Measurements from ENCODE around the gene SIPA1L3. TPM values are rescaled to one million over a fixed set of nuclear protein-coding genes. Genes with fewer than 3 reads are reported as not detected.

SIPA1L3 gene
- total RNA-seq, 4 donors from 2014 or later, result 50.0 to 69.8 (median 53.6) TPM

GRCh38 chr19:38207543-38207942, 300.5 kb downstream of the SIPA1L3 start:
- DNase-seq (ENCODE audit: low spot score in 2 of 2), result no peak
- intact Hi-C loops (cut with DNase I; ENCODE audit: low total_unique reads), result no loop called here
- no peak for TF ChIP-seq POLR2A (IDR thresholded peaks at IDR 0.05)
- TF ChIP-seq, protein P1, sequence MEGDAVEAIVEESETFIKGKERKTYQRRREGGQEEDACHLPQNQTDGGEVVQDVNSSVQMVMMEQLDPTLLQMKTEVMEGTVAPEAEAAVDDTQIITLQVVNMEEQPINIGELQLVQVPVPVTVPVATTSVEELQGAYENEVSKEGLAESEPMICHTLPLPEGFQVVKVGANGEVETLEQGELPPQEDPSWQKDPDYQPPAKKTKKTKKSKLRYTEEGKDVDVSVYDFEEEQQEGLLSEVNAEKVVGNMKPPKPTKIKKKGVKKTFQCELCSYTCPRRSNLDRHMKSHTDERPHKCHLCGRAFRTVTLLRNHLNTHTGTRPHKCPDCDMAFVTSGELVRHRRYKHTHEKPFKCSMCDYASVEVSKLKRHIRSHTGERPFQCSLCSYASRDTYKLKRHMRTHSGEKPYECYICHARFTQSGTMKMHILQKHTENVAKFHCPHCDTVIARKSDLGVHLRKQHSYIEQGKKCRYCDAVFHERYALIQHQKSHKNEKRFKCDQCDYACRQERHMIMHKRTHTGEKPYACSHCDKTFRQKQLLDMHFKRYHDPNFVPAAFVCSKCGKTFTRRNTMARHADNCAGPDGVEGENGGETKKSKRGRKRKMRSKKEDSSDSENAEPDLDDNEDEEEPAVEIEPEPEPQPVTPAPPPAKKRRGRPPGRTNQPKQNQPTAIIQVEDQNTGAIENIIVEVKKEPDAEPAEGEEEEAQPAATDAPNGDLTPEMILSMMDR (IDR thresholded peaks at IDR 0.05), result no peak
- H3K4me3 ChIP-seq (ENCODE audit: low read depth, poor library complexity, severe bottlenecking), result no peak overlapping the region
- 66 to 68% methylated on average over 11 to 12 of the region's 12 CpGs for WGBS, 2 donors

DNA sequence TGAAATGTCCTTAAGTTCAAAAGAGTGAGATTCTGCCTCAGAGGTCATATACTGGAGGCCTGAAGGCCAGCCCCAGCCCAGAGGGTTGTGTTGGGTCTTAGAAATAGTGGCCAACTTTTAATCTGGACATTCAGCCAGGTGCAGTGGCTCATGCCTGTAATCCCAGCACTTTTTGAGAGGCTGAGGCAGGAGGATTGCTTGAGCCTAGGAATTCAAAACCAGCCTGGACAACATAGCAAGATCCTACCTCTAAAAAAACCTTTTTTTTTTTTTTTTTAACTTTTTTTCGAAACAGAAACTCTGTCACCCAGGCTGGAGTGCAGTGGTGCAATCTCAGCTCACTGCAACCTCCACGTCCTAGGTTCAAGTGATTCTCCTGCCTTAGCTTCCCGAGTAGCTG, 301.6 kb downstream of the SIPA1L3 start:
- TF ChIP-seq, protein P1 (IDR thresholded peaks at IDR 0.05), result no peak
- TF ChIP-seq POLR2A (IDR thresholded peaks at IDR 0.05), result no peak
- no peak overlapping the region for H3K4me3 ChIP-seq (ENCODE audit: low read depth, poor library complexity, severe bottlenecking)
- DNase-seq (ENCODE audit: low spot score in 2 of 2), result no peak
- WGBS, 2 donors, result 89 to 99% methylated on average over 3 of the region's 3 CpGs
- intact Hi-C loops (cut with DNase I; ENCODE audit: low total_unique reads), result no loop called here

GRCh38 chr19:38209152-38209551, 302.1 kb downstream of the SIPA1L3 start:
- intact Hi-C loops (cut with DNase I; ENCODE audit: low total_unique reads), result no loop called here
- no peak overlapping the region for H3K4me3 ChIP-seq (ENCODE audit: low read depth, poor library complexity, severe bottlenecking)
- no peak for DNase-seq (ENCODE audit: low spot score in 2 of 2)
- 2 to 13% methylated on average over 4 of the region's 5 CpGs for WGBS, 2 donors
- TF ChIP-seq POLR2A (IDR thresholded peaks at IDR 0.05), result no peak
- TF ChIP-seq, protein P1 (IDR thresholded peaks at IDR 0.05), result no peak

GRCh38 chr19:38209671-38210457, 302.9 kb downstream of the SIPA1L3 start:
- DNase-seq (ENCODE audit: low spot score in 2 of 2), result peak; percentile 76 to 93
- intact Hi-C loops (cut with DNase I; ENCODE audit: low total_unique reads), result no loop called here
- H3K4me3 ChIP-seq (ENCODE audit: low read depth, poor library complexity, severe bottlenecking), result no peak overlapping the region
- TF ChIP-seq, protein P1 (IDR thresholded peaks at IDR 0.05), result no peak
- TF ChIP-seq POLR2A (IDR thresholded peaks at IDR 0.05), result no peak
- WGBS, 2 donors, result 2 to 3% methylated on average over 29 to 30 of the region's 30 CpGs

GRCh38 chr19:38210458-38210987, 303.5 kb downstream of the SIPA1L3 start:
- TF ChIP-seq, protein P1 (IDR thresholded peaks at IDR 0.05), result no peak
- TF ChIP-seq POLR2A (IDR thresholded peaks at IDR 0.05), result no peak
- intact Hi-C loops (cut with DNase I; ENCODE audit: low total_unique reads), result no loop called here
- DNase-seq (ENCODE audit: low spot score in 2 of 2), result no peak
- WGBS, 2 donors, result 2 to 3% methylated on average over 24 of the region's 24 CpGs
- no peak overlapping the region for H3K4me3 ChIP-seq (ENCODE audit: low read depth, poor library complexity, severe bottlenecking)

Data from lower leg skin (tissue), 4 donors.